Mammary microvascular endothelial cell (primary cell): ENCODE measurements around the gene PGC. TPM values are rescaled to one million over a fixed set of nuclear protein-coding genes. Genes with fewer than 3 reads are reported as not detected.

Experiments used
- total RNA-seq: library from RNA; depleted of rRNA; stranded (reverse); fragments of >200 nt; gene quantifications from 2 replicates; pipeline ENCODE4 v1.2.3, GENCODE V29; 2015

Gene PGC
- not detected in 2 replicates for total RNA-seq

GRCh38 chr6:41747256-41748101 lies at the start of gene PGC:
Gene PGC, minus strand, starts transcription at chr6:41747397. Its CDS starts 63 bp downstream, at chr6:41747334.

DNA sequence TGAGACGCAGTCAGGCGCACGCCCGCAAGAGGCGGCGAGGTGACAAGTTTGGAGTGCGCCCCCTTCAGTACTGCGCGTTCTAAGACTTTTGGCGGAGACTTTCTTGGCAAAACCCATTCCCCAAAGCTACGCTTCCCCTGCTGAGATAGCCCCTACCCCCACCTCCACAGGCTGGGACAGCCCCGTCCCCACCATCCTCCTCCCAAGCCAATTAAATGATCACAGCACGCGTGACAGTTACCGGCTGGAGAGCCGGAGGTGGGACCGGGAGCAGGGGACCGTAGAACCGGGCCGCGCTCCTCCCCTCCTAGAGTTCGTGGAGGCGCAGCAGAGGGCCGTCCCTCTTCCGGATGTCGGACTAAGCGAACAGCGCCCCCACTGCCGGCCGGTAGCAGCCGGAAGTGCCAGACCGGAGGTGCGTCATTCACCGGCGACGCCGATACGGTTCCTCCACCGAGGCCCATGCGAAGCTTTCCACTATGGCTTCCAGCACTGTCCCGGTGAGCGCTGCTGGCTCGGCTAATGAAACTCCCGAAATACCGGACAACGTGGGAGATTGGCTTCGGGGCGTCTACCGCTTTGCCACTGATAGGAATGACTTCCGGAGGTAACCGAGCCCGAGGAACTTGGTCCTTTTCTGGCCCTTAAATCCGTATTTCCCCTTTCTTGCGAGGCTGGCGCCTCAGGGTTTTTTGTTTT lies 40.2 kb upstream of the PGC start, which contains the start of gene TOMM6:
Gene TOMM6 (plus strand): TSS at position 476 of the 699 bp plus-strand sequence. CDS start 4 bp downstream, at position 480.

GRCh38 chr6:41780551-41781365 lies 33.6 kb upstream of the PGC start, which contains the start of gene PRICKLE4:
Gene PRICKLE4, plus strand, starts transcription at chr6:41780782. Its CDS starts 2,692 bp downstream, at chr6:41783474.

DNA sequence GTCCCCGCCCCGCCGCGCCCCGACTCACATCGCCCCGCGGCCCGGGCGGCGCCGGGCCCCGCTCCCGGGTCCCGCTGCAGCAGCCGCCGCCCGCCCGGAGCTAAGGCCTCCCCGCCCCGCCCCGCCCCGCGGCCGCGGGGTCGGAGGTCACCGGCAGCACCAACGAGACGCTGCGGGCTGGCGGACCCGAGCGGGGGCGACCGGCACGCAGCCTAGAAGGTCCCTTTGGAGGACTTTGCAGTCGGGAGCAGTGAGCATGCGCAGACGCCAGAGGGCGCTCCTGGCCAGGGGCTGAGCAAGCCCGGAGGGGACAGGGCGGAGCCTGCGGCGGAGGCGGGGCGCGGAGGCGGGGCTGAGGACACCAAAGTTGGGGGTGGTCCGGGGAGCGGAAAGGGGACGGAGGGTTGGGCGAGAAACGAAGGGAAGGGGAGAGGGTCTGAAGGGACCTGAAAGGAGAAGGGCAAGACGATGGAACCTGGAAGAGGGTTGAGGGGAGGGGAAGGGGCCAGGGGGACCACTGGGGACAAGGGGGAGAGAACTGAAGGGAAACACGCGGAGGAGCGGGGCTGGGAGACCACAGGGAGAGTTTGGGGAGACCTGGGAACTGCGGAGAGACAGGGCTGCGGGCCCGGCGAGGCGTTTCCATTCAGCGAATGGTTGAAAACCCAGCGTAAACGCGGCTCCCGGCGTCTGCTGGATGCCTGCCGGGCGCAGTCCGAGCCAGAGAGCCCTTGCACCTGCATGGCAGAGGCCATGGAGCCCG lies 32.8 kb upstream of the PGC start, which contains the start of gene FRS3:
Gene FRS3 (minus strand): TSS at position 113 of the 763 bp plus-strand sequence. CDS start 2,913 bp downstream, outside the sequence.

DNA sequence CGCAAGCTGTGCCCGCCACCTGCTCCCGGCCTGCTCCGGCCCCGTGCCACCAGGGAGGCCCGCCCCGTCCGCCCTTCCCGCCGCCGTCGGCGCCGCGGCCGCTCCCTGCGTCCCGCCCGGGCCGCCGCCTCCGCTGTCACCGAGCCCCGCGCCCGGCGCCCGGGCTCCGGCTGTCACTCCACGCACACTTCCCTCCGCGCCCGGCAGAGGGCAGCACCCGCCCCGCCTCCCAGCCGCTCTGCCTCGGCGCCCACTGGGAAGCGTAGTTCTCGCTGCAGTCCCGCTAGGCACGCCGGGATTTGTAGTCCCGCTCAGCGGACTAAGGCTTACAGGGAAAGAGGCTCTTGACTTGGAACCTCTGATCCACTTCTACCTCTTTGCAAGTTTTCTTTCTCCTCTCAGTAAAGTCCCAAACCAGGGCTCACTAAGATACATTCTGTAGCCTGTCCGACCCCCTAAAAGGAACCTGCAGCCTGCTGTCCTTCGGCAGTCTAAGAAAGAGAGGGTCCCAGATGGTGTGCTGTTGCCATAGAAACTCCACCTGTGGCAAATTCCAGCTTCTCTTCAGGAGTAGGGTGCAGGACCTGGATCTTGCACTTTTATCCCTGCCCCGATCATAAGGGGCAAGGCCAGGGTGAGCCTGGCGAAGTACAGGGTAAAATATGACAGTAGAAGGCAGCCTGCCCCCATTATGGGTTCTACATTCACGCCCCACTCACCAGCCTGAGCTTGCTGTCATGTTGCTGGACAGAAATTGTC lies 11.6 kb downstream of the PGC start, which contains the start of gene TFEB:
Gene TFEB (minus strand): TSS at position 182 of the 759 bp plus-strand sequence. CDS start 44,395 bp downstream, outside the sequence.

Other genes with a start within 250 kb of the PGC start
- gene FOXP4, start 201.0 kb downstream of the PGC start, total RNA-seq: 1.9 and 2.6 TPM in 2 replicates
- 19.5 and 22.5 TPM in 2 replicates for gene MDFI, start 108.9 kb downstream of the PGC start, total RNA-seq
- gene TFEB, start 11.8 kb downstream of the PGC start, total RNA-seq: 2.3 and 3.4 TPM in 2 replicates
- gene FRS3, start 32.5 kb upstream of the PGC start, total RNA-seq: 1.5 and 2.0 TPM in 2 replicates
- 1.0 and 1.3 TPM in 2 replicates for gene PRICKLE4, start 33.4 kb upstream of the PGC start, total RNA-seq
- 313 and 322 TPM in 2 replicates for gene TOMM6, start 40.3 kb upstream of the PGC start, total RNA-seq
- 1.8 and 1.9 TPM in 2 replicates for gene USP49, start 148.0 kb upstream of the PGC start, total RNA-seq
- 25.0 TPM in 2 replicates for gene MED20, start 173.7 kb upstream of the PGC start, total RNA-seq
- 10.3 and 14.3 TPM in 2 replicates for gene BYSL, start 174.1 kb upstream of the PGC start, total RNA-seq
- 124 and 135 TPM in 2 replicates for gene CCND3, start 194.4 kb upstream of the PGC start, total RNA-seq